Measurements from ENCODE around the gene PRR5.
A peak's percentile ranks its signal among the peaks of the same experiment; 100 is the strongest.

The PRR5 gene

GRCh38 chr22:44683881-44684280 lies 18.1 kb upstream of the PRR5 start:
- no peak overlapping the region for H3K4me3 ChIP-seq (ENCODE audit: low read depth, low read length)
- TF ChIP-seq POLR2A (IDR thresholded peaks at IDR 0.05; ENCODE audit: extremely low read depth, insufficient read length) (no peak), MYC (IDR thresholded peaks at IDR 0.05; ENCODE audit: low read depth, low read length) (no peak), CTCF (IDR thresholded peaks at IDR 0.05; ENCODE audit: low read depth, low read length) (no peak), MAX (IDR thresholded peaks at IDR 0.05; ENCODE audit: low read depth, low read length) (no peak)

GRCh38 chr22:44684506-44685383 lies 17.3 kb upstream of the PRR5 start:
- peak; percentile 91 for DNase-seq (ENCODE audit: low read depth)
- TF ChIP-seq POLR2A (IDR thresholded peaks at IDR 0.05; ENCODE audit: extremely low read depth, insufficient read length) = no peak
- TF ChIP-seq CTCF (IDR thresholded peaks at IDR 0.05; ENCODE audit: low read depth, low read length) = peak; percentile 99
- no peak overlapping the region for H3K4me3 ChIP-seq (ENCODE audit: low read depth, low read length)

More at GRCh38 chr22:44683881-44684280, 18.1 kb upstream of the PRR5 start:
- DNase-seq (ENCODE audit: low read depth) = no peak

GRCh38 chr22:44685384-44686056 lies 16.5 kb upstream of the PRR5 start:
- TF ChIP-seq MYC (IDR thresholded peaks at IDR 0.05; ENCODE audit: low read depth, low read length) = no peak
- TF ChIP-seq MAX (IDR thresholded peaks at IDR 0.05; ENCODE audit: low read depth, low read length) = no peak
- TF ChIP-seq POLR2A (IDR thresholded peaks at IDR 0.05; ENCODE audit: extremely low read depth, insufficient read length) = no peak
- no peak for TF ChIP-seq CTCF (IDR thresholded peaks at IDR 0.05; ENCODE audit: low read depth, low read length)
- peak; percentile 68 for DNase-seq (ENCODE audit: low read depth)
- H3K4me3 ChIP-seq (ENCODE audit: low read depth, low read length) = no peak overlapping the region

GRCh38 chr22:44686873-44687600 lies 15.0 kb upstream of the PRR5 start:
- no peak for DNase-seq (ENCODE audit: low read depth)
- TF ChIP-seq POLR2A (IDR thresholded peaks at IDR 0.05; ENCODE audit: extremely low read depth, insufficient read length) (no peak), MYC (IDR thresholded peaks at IDR 0.05; ENCODE audit: low read depth, low read length) (no peak), CTCF (IDR thresholded peaks at IDR 0.05; ENCODE audit: low read depth, low read length) (no peak), MAX (IDR thresholded peaks at IDR 0.05; ENCODE audit: low read depth, low read length) (no peak)

GRCh38 chr22:44689173-44689572 lies 12.8 kb upstream of the PRR5 start:
- no peak for DNase-seq (ENCODE audit: low read depth)
- no peak overlapping the region for H3K4me3 ChIP-seq (ENCODE audit: low read depth, low read length)
- TF ChIP-seq CTCF (IDR thresholded peaks at IDR 0.05; ENCODE audit: low read depth, low read length) (no peak), MAX (IDR thresholded peaks at IDR 0.05; ENCODE audit: low read depth, low read length) (no peak), MYC (IDR thresholded peaks at IDR 0.05; ENCODE audit: low read depth, low read length) (no peak), POLR2A (IDR thresholded peaks at IDR 0.05; ENCODE audit: extremely low read depth, insufficient read length) (no peak)

More at GRCh38 chr22:44686873-44687600, 15.0 kb upstream of the PRR5 start:
- no peak overlapping the region for H3K4me3 ChIP-seq (ENCODE audit: low read depth, low read length)
